Measurements from ENCODE around the gene LRRC61. TPM values are rescaled to one million over a fixed set of nuclear protein-coding genes. Genes with fewer than 3 reads are reported as not detected.

The LRRC61 gene
- total RNA-seq, 2 donors from 2014 or later, result 4.6 to 10.2 TPM

DNA sequence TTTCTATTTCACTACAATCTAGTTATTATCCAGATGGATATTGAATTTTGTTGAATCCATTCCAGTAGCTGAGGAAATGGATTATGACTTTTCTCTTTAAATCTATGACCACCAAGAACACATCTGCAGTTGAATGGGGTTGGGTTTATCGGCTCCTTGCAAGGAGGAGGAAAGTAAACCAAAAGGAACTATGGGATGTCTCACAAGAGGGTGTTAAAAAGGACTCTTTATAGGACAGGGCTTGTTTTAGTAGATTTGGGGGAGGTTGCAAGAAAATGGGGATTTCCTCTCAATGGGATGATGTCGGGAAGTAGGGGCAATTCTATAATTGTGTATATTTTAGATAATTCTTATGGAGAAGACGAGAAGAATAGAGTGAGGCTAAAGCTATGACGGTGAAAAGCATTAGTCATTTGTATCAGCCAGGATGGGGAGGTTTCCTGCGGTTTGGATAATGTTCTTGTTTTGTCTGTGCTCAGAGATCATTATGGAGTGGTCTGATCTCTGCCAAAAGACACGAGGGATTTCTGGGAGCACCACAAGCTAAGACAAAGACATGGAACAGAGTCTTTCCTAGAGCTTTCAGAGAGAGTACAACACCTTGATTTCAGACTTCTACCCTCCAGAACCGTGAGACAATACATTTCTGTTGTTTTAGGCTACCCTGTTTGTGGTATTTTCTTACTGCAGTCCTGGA is 5.3 kb upstream of the LRRC61 start:
- no peak overlapping the region for H3K27ac ChIP-seq
- DNase-seq (ENCODE audit: low spot score) (no peak), ATAC-seq (ENCODE audit: insufficient number of reproducible peaks, low FRiP score, low read depth) (no peak)
- H3K9me3 ChIP-seq, result no peaks in the 10 kb centered on the region
- TF ChIP-seq, protein P1, sequence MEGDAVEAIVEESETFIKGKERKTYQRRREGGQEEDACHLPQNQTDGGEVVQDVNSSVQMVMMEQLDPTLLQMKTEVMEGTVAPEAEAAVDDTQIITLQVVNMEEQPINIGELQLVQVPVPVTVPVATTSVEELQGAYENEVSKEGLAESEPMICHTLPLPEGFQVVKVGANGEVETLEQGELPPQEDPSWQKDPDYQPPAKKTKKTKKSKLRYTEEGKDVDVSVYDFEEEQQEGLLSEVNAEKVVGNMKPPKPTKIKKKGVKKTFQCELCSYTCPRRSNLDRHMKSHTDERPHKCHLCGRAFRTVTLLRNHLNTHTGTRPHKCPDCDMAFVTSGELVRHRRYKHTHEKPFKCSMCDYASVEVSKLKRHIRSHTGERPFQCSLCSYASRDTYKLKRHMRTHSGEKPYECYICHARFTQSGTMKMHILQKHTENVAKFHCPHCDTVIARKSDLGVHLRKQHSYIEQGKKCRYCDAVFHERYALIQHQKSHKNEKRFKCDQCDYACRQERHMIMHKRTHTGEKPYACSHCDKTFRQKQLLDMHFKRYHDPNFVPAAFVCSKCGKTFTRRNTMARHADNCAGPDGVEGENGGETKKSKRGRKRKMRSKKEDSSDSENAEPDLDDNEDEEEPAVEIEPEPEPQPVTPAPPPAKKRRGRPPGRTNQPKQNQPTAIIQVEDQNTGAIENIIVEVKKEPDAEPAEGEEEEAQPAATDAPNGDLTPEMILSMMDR (IDR thresholded peaks at IDR 0.05), result no peak
- no peak overlapping the region for H3K4me3 ChIP-seq
- H3K36me3 ChIP-seq, result no peaks in the 10 kb centered on the region
- H3K4me1 ChIP-seq (ENCODE audit: control insufficient read depth in 1 of 2, low read depth in 2 of 2), result peaks cover 0 to 10% of the 10 kb centered on the region in 2 donors
- no peaks in the 10 kb centered on the region for H3K27me3 ChIP-seq (replicated peaks; ENCODE audit: insufficient read depth)

DNA sequence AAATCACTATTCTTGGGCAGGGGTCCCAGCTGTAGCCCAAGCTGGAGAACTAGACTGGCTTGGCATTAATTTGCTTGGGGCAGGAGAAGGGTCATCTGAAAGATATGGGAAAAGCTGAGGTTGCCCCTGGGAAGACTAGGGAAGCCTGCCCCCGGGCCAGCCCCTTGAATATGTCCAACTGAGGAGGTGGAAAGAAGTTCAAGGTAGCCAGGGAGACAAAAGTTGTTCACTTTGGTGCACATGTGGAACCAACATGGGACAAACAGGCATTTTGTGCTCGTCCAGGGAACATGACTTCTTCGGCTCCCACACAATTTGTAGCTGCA is 1.4 kb upstream of the LRRC61 start:
- no peak overlapping the region for H3K4me3 ChIP-seq
- H3K27ac ChIP-seq, result no peak overlapping the region

DNA sequence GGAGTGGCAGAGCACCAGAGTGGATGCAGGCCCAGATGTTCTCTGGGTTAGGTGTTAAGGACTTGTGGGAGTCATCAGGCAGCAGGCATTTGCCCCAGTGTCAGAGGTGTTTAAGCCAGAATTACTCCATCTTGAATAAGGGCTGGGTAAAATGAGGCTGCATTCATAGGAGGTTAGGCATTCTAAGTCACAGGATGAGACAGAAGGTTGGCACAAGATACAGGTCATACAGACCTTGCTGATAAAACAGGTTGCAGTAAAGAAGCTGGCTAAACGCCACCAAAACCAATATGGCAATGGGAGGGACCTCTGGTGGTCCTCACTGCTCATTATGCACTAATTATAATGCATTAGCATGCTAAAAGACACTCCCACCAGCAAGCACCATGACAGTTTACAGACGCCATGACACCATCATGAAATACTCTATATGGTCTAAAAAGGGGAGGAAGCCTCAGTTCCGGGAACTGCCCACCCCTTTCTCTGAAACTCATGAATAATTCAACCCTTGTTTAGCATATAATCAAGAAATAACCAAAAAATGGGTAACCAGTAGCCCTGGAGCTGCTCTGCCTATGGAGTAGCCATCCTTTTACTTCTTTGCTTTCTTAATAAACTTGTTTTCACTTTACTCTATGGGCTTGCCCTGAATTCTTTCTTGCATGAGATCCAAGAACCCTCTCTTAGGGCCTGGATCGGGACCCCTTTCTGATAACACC is 882 bp upstream of the LRRC61 start:
- Histone ChIP-seq H3K36me3 (no peaks in the 10 kb centered on the region), H3K4me1 (ENCODE audit: control insufficient read depth in 1 of 2, low read depth in 2 of 2) (peaks cover 0 to 24% of the 10 kb centered on the region in 2 donors), H3K27ac (no peak overlapping the region), H3K4me3 (peak overlapping the region; percentile 80), H3K27me3 (replicated peaks; ENCODE audit: insufficient read depth) (no peaks in the 10 kb centered on the region), H3K9me3 (no peaks in the 10 kb centered on the region)
- no peak for DNase-seq (ENCODE audit: low spot score)
- TF ChIP-seq, protein P1 (IDR thresholded peaks at IDR 0.05), result no peak
- no peak for ATAC-seq (ENCODE audit: insufficient number of reproducible peaks, low FRiP score, low read depth)

More for the DNA sequence above, 1.4 kb upstream of the LRRC61 start:
- no peaks in the 10 kb centered on the region for H3K9me3 ChIP-seq
- DNase-seq (ENCODE audit: low spot score) (no peak), ATAC-seq (ENCODE audit: insufficient number of reproducible peaks, low FRiP score, low read depth) (no peak)
- H3K27me3 ChIP-seq (replicated peaks; ENCODE audit: insufficient read depth), result no peaks in the 10 kb centered on the region
- peaks cover 0 to 24% of the 10 kb centered on the region in 2 donors for H3K4me1 ChIP-seq (ENCODE audit: control insufficient read depth in 1 of 2, low read depth in 2 of 2)
- no peaks in the 10 kb centered on the region for H3K36me3 ChIP-seq
- TF ChIP-seq, protein P1 (IDR thresholded peaks at IDR 0.05), result no peak

DNA sequence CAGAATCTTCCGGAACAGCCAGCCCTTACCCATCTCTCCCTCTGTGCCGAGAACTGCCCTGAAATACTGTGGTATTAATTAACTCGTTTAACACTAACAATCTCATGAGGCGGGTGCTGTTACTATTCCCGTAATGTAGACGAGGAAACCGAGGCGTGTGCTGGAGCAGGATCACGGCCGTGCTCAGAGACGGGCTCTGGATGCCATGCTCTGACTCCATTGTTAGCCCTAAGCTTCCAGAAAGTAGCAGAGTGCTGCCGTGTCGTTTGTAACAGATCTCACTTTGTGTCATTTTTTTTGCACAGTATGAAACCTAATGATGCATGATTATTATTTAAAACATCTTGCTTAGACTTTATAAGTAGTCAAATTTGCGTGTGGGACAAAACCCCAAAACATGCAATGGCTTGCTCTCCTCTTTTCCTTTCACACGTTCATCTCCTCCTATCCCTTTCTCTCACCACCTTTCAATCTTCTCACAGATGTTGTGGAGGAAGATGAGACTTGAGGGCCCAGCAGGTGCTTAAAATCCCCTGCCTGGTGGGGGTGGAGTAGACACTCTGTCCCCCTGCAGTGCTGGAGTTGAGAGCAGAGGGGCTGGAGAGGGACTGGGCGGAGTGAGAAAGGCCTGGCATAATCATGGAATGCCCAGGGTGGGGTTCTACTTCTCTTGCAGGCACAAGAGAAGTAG is 672 bp downstream of the LRRC61 start:
- peaks cover 0 to 24% of the 10 kb centered on the region in 2 donors for H3K4me1 ChIP-seq (ENCODE audit: control insufficient read depth in 1 of 2, low read depth in 2 of 2)
- ATAC-seq (ENCODE audit: insufficient number of reproducible peaks, low FRiP score, low read depth) (no peak), DNase-seq (ENCODE audit: low spot score) (no peak)
- H3K4me3 ChIP-seq, result peak overlapping the region; percentile 80
- H3K36me3 ChIP-seq, result no peaks in the 10 kb centered on the region
- H3K27ac ChIP-seq, result peak overlapping the region in 1 of 2 donors; percentile 34
- TF ChIP-seq, protein P1 (IDR thresholded peaks at IDR 0.05), result no peak
- H3K27me3 ChIP-seq (replicated peaks; ENCODE audit: insufficient read depth), result no peaks in the 10 kb centered on the region
- no peaks in the 10 kb centered on the region for H3K9me3 ChIP-seq

DNA sequence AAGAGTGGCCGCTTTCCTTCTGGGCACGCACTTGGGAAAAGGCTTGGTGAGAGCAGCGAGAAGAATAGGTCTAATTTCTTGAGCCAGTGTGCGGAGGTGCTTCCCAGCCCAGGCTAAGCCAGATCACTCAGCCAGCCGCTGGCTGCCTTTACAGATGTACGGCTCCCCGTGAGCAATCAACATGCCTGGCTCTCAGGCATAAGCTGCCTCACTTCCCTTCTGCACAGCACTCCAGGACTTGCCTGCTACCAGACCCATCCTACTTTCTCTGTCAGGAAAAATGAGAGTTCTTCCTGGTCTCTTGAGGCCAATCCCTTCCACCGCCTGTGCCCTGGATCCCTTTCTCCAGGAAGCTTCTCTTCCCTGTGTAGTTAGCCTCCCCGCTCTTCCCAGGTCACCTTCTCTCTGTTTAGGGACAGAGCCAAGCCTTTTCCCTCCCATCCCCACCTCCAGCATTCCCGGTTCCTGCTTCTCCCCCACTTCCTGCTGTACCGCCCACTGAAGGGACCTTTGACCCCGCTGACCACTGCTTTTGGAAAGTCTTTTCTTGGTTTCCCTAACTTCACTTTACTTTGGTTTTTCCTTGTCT is 1.3 kb downstream of the LRRC61 start:
- Histone ChIP-seq H3K4me1 (ENCODE audit: control insufficient read depth in 1 of 2, low read depth in 2 of 2) (peaks cover 0 to 24% of the 10 kb centered on the region in 2 donors), H3K27me3 (replicated peaks; ENCODE audit: insufficient read depth) (no peaks in the 10 kb centered on the region), H3K9me3 (no peaks in the 10 kb centered on the region), H3K27ac (no peak overlapping the region), H3K4me3 (no peak overlapping the region), H3K36me3 (no peaks in the 10 kb centered on the region)
- ATAC-seq (ENCODE audit: insufficient number of reproducible peaks, low FRiP score, low read depth) (no peak), DNase-seq (ENCODE audit: low spot score) (no peak)
- TF ChIP-seq, protein P1 (IDR thresholded peaks at IDR 0.05), result no peak

All from thoracic aorta (tissue), 2 donors.